ENCODE results near the gene UROC1.

DNA sequence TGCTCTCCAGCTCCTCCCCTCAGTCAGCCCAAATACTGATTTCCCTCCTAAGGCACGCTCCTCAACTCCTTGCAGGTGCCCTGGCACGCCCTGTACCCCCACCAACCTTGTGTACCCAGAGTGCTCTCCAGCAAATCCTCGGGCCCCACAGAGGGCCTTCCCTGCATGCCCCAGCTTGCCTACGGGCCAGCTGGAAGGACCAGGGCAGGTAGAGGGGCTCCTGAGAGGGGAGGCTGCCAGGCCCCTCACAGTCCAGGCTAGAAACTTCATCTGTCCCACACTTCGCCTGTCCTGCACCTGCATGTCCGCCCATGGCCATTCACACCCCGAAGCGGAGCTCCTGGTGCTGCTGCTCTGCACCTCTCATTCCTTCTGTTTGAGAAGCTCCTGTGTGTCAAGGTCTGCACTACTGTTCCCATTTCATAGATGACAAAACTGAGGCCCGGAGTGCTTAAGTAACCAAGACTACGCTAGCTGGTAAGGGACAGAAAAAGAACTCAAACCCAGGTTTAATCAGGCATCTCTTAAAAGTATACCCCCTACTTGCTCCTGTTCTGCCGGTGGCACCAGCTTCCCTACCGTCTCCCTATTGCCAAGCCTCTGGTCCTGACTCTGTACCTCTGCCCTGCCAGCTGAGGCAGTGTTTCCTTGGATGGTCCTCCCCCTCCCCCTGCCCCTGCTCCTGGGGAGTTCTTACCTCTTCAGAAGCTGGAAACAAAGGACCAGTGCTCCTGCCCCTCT lies 77.4 kb downstream of the UROC1 start:
- TF ChIP-seq GATA2 (IDR thresholded peaks at IDR 0.05; ENCODE audit: low read depth, low read length) (no peak), GATA3 (IDR thresholded peaks at IDR 0.05; ENCODE audit: low read depth, low read length) (no peak)
